AML-193 (cell line): ENCODE measurements around the gene MSRB2.
"Not testable (repeated sequence)": the region's sequence is repeated elsewhere in the genome, so short reads cannot be mapped to it uniquely, and the experiment has no call there.

Source experiments
- DNase-seq, 2 experiments: peaks; one replicate each; lab custom pipeline; 2025; lab: John Stamatoyannopoulos, UW

The MSRB2 gene

GRCh38 chr10:23095404-23095965 is at the start of gene MSRB2:
Gene MSRB2, plus strand, starts transcription at chr10:23095579. Its CDS starts 30 bp downstream, at chr10:23095609.
- DNase-seq, result peak; percentile 68 to 72

DNA sequence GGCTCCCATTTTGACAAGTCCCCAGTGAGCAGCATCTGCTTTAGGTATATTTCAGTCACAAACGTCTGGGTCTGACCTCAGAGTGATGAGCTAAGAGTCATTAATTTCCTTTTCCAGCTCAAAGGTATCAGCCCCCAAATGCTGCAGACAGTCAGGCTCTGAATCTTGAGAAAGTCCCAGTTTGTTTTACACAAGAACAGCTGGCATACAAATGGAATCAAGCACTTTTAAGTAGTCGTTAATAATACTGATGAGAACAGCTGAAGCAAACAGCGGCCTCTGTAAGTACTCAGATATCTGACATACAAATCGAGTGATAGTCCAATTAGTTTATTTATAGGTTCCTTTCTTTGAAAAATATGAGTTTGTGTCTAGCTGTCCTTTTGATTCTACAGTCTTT is 49.4 kb upstream of the MSRB2 start:
- no peak for DNase-seq

DNA sequence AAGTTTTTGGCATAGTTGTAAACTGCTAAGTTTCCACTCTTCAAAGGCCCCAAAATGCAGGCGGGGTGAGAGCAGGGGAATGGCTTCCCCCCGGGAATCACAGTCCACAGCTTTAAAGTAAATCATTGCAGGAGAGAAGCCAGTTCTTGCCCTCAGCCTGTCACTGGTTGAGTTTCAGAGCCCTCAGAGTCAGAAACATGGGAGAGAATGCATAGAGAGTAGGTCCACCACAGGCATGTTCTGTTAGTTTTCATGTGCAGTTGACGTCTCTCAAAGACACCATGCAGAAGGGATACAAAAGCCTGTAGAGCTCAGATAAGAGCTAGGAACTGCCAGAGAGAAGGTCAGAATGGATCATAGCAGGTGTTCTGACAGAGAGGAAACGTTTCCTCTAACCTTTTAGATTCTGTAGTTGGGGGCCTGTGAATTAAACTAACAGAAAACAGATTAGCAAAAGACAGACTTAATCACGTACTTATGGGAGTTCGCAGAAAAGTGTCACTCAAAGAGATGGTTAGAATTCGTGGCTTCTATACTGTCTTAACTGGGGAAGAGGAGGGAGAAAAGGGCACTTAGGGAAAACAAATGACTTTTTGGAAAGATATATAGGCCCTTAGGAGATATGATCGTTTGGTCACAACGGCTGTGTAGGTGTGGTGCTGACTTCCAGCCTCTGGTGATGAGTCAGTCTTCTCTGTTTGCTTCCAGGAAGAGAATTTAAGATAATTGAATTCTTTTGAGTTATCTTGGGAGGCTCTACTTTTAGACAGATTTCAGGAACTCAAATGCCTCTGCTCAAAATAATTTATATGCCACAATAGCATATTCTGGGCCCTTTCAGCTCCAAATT is 48.0 kb upstream of the MSRB2 start:
- DNase-seq, result no peak

- DNase-seq, result no peak
Measured at GRCh38 chr10:23048191-23048590, 47.2 kb upstream of the MSRB2 start.

DNA sequence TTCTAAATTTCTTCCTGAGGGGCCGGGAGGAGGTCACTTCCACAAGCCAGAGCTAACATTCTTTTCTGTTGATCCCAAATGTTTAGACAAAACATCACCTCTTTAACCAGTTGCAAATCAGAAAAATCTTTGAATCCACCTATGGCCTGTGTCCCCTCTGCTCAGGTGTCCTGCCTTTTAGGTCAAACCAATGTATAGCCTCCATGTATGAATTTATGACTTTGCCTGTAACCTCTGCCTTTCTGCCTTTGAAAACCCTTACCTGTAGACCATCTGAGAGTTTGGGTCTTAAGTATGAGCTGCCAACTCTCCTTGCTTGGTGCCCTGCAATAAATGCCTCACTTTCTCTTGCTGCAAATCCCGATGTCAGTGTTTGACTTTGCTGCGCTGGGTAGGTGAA is 44.1 kb upstream of the MSRB2 start:
- no peak for DNase-seq

GRCh38 chr10:23051855-23052331 is 43.5 kb upstream of the MSRB2 start:
- DNase-seq, result no peak

- DNase-seq, result no peak
Measured at GRCh38 chr10:23053036-23053435, 42.3 kb upstream of the MSRB2 start.

DNA sequence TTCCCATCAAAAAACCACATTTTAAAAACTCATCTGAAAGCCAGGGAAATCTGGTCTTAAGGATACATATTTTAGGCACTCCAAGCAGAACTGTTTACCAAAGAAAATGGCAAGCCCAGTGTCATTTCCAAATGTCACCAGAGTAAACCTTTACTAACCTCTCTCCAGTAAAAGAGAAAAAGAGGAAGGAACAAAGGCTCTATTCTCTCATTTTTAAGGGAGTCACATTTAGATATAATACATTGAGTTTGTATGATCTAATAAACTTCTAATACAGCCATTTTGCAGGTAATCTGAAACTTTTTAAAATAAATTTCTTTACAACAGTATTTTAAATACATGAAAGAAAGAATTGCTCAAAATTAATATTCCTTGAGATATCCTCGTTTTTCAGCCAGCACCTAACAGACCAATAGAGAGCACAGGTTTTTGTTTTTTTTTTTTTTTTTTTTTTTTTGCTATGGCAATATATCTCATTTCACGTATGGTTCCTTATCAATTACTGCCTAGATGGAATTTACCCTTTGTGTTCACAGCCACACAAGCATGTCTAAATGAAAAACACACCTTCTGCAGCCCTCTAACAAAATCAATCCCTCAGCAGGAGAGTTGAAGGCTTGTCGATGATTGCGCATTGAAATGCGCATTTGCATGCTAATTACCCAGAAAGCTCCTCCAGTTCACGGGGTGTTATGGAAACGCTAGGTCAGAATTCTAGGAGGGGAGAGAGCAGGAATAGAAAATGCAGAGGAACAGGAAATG is 39.8 kb upstream of the MSRB2 start:
- no peak for DNase-seq

GRCh38 chr10:23056186-23056579 is 39.2 kb upstream of the MSRB2 start:
- DNase-seq, result no peak

DNA sequence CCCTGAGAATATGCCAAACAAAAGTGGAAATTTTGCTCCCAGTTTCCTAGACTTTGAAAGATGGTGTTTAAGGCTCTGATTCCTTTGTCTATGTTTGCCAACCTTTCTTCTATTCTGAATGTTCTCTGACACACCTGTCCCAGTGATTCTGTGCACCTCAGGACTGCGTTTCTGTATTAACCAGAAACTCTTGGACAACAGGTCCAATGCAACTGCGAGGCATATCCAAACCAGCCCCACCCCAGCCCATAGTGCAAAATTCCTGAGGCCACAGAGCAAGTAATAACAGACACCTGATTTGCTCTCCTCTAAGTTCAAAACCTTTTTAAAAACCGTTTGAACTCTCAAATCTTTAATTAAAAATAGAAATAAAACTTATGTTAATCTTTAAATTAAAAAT is 37.0 kb upstream of the MSRB2 start:
- no peak for DNase-seq

DNA sequence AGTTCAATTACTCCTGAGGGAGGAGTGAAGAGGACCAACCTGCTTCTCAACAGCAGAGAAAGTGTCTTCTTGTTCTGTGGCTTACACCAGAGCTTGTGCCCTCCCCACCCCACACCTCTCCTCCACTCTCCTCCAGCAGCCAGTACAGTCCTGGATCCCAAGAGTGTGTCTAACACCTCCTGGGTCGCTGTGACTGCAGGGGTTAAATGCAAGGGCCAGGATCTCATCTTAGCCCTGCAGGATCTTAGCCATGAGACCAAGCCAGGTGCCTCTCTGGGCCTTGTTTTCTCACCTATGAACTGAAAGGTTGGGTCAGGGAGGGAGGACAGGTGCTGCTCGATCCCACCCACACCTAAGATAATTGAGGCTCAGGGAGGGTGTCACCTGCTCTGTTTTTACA is 34.5 kb upstream of the MSRB2 start:
- no peak for DNase-seq

DNA sequence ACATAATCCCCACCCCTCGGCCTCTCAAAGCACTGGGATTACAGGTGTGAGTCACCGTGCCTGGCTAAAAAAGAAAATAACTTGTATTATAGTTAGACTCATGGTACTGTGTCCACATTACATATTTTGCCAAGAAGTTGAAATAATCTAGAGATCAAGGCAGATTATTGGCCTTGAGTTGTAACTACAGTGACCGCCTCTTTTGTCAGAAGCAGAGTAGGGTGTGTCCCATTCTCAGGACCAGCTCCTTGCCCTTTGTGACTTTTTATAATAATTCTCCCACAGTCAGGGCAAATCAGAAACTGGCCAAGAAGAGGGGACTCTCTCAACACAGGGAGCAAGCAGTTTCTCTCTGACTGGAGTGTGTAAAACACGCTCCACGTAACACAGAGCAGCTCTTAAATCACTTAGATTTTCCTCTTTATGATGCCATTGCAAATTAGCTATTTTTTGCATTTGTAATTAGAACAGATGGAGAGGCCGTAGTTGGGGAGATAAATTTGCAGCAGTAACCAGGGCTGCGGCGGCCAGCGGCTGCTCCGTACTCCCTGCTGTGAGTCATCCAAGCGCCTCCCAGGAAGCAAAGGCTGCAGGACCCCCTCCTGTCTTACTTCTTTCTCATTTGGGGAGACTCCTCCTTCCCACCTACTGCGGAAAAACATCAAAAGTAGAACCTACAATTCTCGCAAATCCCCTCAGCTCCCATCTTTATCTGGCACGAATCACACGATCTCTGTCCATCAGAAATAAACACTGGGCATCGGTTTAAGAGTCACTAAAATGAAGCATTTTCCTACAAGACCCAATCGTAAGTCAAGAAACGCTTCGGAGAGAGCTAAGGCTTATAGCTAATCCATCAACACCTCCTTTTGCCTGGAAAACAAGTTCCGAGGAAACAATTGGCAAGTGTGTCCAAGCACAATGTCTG is 32.1 kb upstream of the MSRB2 start:
- DNase-seq, result no peak

GRCh38 chr10:23063973-23064812 is 31.2 kb upstream of the MSRB2 start:
- no peak for DNase-seq

- DNase-seq, result not testable (repeated sequence)
Measured at GRCh38 chr10:23064813-23065114, 30.6 kb upstream of the MSRB2 start.

- no peak for DNase-seq
Measured at GRCh38 chr10:23065181-23065948, 30.0 kb upstream of the MSRB2 start.

GRCh38 chr10:23067337-23067736 is 28.0 kb upstream of the MSRB2 start:
- DNase-seq, result no peak

DNA sequence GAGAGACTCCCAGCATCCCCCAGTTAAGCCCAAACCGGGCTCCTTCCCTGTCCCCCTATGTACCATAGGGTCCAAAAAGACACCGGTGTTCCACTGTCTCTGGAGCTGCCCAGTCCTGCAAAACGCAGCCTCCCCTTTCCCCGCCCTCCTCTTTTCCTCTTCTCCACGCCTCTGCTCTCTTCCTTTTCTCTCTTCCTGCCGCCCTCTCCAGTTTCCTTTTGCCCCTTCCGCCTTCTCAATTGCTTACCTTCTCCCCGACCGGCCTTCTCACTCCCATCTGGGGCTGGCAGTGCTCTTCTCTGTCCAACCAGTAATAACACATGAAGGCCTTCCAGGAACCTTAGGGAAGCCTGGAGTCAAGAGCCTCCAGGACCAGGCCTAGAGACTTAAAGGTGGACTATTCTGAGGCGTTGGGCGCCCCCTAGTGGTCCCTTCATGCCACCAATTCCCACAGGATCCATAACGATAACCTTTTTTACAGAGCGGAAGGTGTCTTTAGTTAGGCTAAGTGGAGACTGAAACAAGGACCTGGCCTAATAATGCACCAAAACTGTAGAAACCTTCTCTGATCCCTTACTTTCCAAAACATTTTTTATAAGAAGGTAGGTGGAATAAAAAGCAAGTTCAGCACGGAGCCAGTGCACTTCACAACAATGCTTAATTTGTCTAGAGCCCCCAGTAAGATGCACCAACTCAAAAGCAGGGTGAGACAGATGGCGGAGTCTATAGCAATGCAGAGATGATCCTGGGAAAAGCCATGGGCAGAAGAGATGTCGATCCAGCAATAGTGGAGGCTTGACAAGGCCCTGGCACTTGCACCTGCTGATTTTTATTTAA is 27.2 kb upstream of the MSRB2 start:
- peak in 1 of 2 experiments; percentile 49 for DNase-seq

DNA sequence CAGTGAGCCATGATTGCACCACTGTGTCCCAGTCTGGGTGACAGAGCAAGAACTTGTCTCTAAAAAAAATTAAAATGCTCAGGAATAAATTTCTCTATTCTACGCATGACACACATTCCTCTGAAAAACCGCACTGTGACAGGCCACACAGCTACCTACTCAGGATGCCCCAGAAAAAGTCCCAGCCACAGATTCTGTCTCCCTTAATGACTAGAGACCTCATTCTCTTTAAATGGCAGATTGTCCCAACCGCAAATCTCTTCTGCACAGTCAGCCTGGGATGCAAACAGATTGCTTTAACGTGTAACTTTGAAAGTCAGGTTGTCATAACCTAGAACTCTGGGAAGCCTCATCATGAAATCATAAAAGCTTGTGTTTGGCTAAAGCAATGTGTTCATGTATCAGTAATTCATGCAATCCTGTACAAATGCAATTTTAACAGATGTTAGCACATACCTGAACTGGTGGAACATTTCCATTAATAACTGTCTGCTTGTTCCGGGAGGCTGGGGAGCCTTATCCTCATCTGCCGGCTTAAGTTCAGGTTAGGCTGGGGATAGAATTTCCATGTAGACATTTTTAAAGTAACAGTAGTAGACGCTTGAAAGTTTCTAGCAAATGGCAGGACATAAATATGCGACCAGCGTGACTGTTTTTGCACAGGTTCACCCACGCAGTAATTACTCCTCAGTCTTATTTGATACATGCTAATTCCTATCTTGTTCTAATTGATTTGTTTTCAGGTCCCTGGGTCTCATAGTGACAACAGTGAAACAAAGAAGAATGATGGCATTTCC is 26.2 kb upstream of the MSRB2 start:
- no peak for DNase-seq
